GM12892 (cell line): ENCODE measurements around the gene SWSAP1.

Experiments used
- POLR2A ChIP-seq: IDR thresholded peaks from 2 replicates; pipeline ENCODE4 v1.6.1; 2011; ENCODE audit warnings: low read depth, low read length, control low read depth
- POLR2AphosphoS5 ChIP-seq: IDR thresholded peaks from 2 replicates; pipeline ENCODE4 v1.6.1; 2011; ENCODE audit warnings: low read depth, low read length, control low read depth

GRCh38 chr19:11379857-11380350, 5.4 kb downstream of the SWSAP1 start:
- TF ChIP-seq POLR2A, result no peak
- no peak for TF ChIP-seq POLR2AphosphoS5
